GM12873 (cell line): ENCODE measurements around the gene PRSS22.

Source experiments
- CTCF ChIP-seq: IDR thresholded peaks from 2 replicates; pipeline ENCODE4 v1.5.1; 2012; ENCODE audit warnings: low read depth, mild to moderate bottlenecking, moderate library complexity, low read length, control low read depth; ENCODE audit not compliant: insufficient read depth; ENCODE audit errors: missing control alignments

The PRSS22 gene

GRCh38 chr16:2804728-2805127 lies 53.2 kb downstream of the PRSS22 start:
- no peak for TF ChIP-seq CTCF

GRCh38 chr16:2803545-2804195 lies 54.3 kb downstream of the PRSS22 start:
- no peak for TF ChIP-seq CTCF
